Panc1 (cell line): ENCODE results near the gene SNX7. TPM values are rescaled to one million over a fixed set of nuclear protein-coding genes. Genes with fewer than 3 reads are reported as not detected.

Experiments
- ATAC-seq: fragments of 200-7000 bp; cut with Tn5 transposase; 2 replicates; pipeline ENCODE4 v1.9.1; 2020; ENCODE audit warnings: mild to moderate bottlenecking, moderate library complexity
- BruUV-seq: library from RNA; stranded (reverse); fragments of 400-500 nt; replicated peaks from 2 replicates; lab custom pipeline; 2021; lab: Mats Ljungman, UMichigan
- CTCF ChIA-PET: fragments of 300-600 bp; sonication (Branson Sonifier 250); formaldehyde crosslinking; loops from one replicate; lab custom pipeline; 2022; ENCODE audit warnings: antibody characterized with exemption; lab: Charles Lee
- POLR2A ChIA-PET: fragments of 300-600 bp; sonication (Branson Sonifier 250); formaldehyde crosslinking; loops from one replicate; lab custom pipeline; 2022; ENCODE audit warnings: antibody characterized with exemption; lab: Charles Lee
- DNase-seq: peaks from one replicate; pipeline ENCODE4 v3.0.0-alpha.2; 2010; ENCODE audit warnings: low read depth, low spot score
- H3K27ac ChIP-seq: 2 replicates; pipeline ENCODE4 v1.5.1; 2011; ENCODE audit warnings: mild to moderate bottlenecking, low read length, inconsistent platforms
- H3K27me3 ChIP-seq: fragments of 200-500 bp; sonication (Bioruptor generic); 2 replicates; pipeline ENCODE4 v1.6.0; 2014; ENCODE audit warnings: low read length, inconsistent platforms; ENCODE audit not compliant: control insufficient read depth, insufficient read depth
- H3K36me3 ChIP-seq: fragments of 200-500 bp; sonication (Bioruptor generic); 2 replicates; pipeline ENCODE4 v1.5.1; 2014; ENCODE audit warnings: inconsistent platforms, mild to moderate bottlenecking, low read length, moderate library complexity; ENCODE audit not compliant: control insufficient read depth, insufficient read depth
- H3K4me1 ChIP-seq: 2 replicates; pipeline ENCODE4 v1.5.1; 2011; ENCODE audit warnings: inconsistent platforms, mild to moderate bottlenecking, low read length, moderate library complexity; ENCODE audit not compliant: control insufficient read depth, insufficient read depth
- H3K4me3 ChIP-seq, 2 experiments: 2 replicates each; pipeline ENCODE4 v1.5.1; 2011 to 2012; ENCODE audit warnings: low read depth in 2 of 2, low read length in 2 of 2, mild to moderate bottlenecking in 2 of 2, inconsistent platforms in 1 of 2, moderate library complexity in 1 of 2
- H3K9me3 ChIP-seq: fragments of 200-500 bp; sonication (Bioruptor generic); 2 replicates; pipeline ENCODE4 v1.5.1; 2014; ENCODE audit warnings: low read depth, mild to moderate bottlenecking, inconsistent platforms, low read length, moderate library complexity; ENCODE audit not compliant: control insufficient read depth, insufficient read depth
- CTCF ChIP-seq: fragments of 450-650 bp; IDR thresholded peaks from 2 replicates; pipeline ENCODE4 v1.5.1; 2017; ENCODE audit warnings: mild to moderate bottlenecking
- POLR2AphosphoS5 ChIP-seq: IDR thresholded peaks from 2 replicates; pipeline ENCODE4 v1.6.1; 2012; ENCODE audit warnings: mild to moderate bottlenecking, low read depth, low read length, moderate library complexity
- SIN3A ChIP-seq: IDR thresholded peaks from 2 replicates; pipeline ENCODE4 v1.6.1; 2012; ENCODE audit warnings: low read depth, mild to moderate bottlenecking, low read length, moderate library complexity, borderline replicate concordance; ENCODE audit not compliant: insufficient read depth
- TCF7L2 ChIP-seq: IDR thresholded peaks from 2 replicates; pipeline ENCODE4 v1.6.1; 2011; ENCODE audit warnings: mild to moderate bottlenecking, low read depth, low read length, inconsistent platforms
- in situ Hi-C: cut with HindIII; loops from 2 replicates; pipeline ENCODE4 v1.10.0; 2016; ENCODE audit warnings: low sequenced_read_pairs, low pct_unique_long_range_greater_than_20kb
- intact Hi-C: fragments of 100-400 bp; cut with micrococcal nuclease; formaldehyde crosslinking; loops from one replicate; pipeline ENCODE4 v1.10.0; 2022; ENCODE audit not compliant: unreplicated experiment
- total RNA-seq: library from RNA; stranded (reverse); gene quantifications from one replicate; pipeline ENCODE4 v1.2.1, GENCODE V29; 2021; ENCODE audit not compliant: unreplicated experiment
- TF ChIP-seq, protein P1 (sequence below), 2 experiments: IDR thresholded peaks; 2 replicates each; pipeline ENCODE4 v1.6.1; 2011 to 2012; ENCODE audit warnings: low read depth in 2 of 2, control low read depth in 1 of 2, low read length in 1 of 2, mild to moderate bottlenecking in 1 of 2, moderate library complexity in 1 of 2; ENCODE audit not compliant: insufficient read depth in 1 of 2

The SNX7 gene
- total RNA-seq, 1 experiment from 2014 or later: 37.4 TPM

DNA sequence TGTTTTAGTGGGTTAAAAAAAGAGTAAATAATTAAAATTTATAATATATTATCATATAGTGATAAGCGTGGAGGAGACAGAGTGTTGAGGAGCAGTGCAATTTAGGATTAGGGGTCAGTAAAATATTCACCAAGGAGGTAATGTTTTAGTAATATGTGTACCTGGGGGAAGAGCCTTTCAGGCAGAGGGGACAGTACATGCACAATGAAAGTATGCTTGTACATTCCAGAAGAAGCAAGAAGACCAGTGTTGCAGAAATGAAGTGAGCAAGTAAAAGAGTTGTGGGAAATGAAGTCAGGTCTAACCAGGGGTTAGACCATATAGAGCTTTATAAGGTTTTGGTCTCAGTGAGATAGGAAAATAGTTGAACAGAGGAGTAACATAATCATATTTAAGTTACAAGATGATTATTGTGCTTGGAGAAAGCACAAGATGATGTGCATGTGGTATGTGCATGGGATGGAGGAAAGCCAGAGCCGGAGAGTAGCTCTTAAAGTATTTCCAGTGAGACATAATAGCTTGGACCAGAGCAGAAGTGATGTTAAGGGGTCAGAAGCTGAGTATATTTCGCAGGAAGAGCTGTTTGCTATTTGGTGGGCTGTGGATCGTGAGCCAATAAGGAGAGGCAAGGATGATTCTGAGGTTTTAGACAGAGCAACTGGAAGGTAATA, 44.8 kb downstream of the SNX7 start:
- H3K4me1 ChIP-seq: no peaks in the 10 kb centered on the region
- H3K36me3 ChIP-seq: no peaks in the 10 kb centered on the region; the same call in 1 of the 2 replicates
- no peak for ATAC-seq
- in situ Hi-C loops: no loop called here
- intact Hi-C loops: no loop called here
- no TSS peak for BruUV-seq
- H3K9me3 ChIP-seq: no peaks in the 10 kb centered on the region
- TF ChIP-seq CTCF: no peak
- TF ChIP-seq, protein P1, sequence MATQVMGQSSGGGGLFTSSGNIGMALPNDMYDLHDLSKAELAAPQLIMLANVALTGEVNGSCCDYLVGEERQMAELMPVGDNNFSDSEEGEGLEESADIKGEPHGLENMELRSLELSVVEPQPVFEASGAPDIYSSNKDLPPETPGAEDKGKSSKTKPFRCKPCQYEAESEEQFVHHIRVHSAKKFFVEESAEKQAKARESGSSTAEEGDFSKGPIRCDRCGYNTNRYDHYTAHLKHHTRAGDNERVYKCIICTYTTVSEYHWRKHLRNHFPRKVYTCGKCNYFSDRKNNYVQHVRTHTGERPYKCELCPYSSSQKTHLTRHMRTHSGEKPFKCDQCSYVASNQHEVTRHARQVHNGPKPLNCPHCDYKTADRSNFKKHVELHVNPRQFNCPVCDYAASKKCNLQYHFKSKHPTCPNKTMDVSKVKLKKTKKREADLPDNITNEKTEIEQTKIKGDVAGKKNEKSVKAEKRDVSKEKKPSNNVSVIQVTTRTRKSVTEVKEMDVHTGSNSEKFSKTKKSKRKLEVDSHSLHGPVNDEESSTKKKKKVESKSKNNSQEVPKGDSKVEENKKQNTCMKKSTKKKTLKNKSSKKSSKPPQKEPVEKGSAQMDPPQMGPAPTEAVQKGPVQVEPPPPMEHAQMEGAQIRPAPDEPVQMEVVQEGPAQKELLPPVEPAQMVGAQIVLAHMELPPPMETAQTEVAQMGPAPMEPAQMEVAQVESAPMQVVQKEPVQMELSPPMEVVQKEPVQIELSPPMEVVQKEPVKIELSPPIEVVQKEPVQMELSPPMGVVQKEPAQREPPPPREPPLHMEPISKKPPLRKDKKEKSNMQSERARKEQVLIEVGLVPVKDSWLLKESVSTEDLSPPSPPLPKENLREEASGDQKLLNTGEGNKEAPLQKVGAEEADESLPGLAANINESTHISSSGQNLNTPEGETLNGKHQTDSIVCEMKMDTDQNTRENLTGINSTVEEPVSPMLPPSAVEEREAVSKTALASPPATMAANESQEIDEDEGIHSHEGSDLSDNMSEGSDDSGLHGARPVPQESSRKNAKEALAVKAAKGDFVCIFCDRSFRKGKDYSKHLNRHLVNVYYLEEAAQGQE (IDR thresholded peaks at IDR 0.05; ENCODE audit: insufficient read depth in 1 of 2, low read depth in 2 of 2, low read length in 1 of 2): no peak
- TF ChIP-seq TCF7L2: no peak
- no peak for TF ChIP-seq POLR2AphosphoS5
- no peak for TF ChIP-seq SIN3A
- no peak for DNase-seq
- H3K27ac ChIP-seq: no peak overlapping the region
- no peak overlapping the region for H3K4me3 ChIP-seq
- POLR2A ChIA-PET: no interaction called here
- no peaks in the 10 kb centered on the region for H3K27me3 ChIP-seq
- CTCF ChIA-PET: no interaction called here

DNA sequence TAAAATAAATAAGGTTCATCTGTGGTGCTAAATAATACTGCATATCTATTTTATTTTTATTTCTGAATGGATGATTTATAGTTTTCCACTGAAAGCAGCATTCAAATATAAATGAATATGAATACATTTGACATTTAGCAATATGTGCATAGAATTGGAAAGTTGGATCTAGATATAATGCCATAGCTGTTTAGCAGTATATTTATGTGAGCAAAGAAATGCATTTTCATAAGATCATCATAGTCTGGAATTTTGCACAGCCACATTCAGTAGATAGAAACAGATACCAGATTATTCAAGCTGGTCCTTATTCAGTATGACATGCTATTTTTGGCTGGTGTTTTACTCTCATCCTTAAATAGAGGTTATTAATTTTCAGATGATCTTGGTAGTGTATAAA, 46.0 kb downstream of the SNX7 start:
- no peaks in the 10 kb centered on the region for H3K9me3 ChIP-seq
- DNase-seq: no peak

More for the DNA sequence above, 46.0 kb downstream of the SNX7 start:
- no peaks in the 10 kb centered on the region for H3K27me3 ChIP-seq
- ChIA-PET CTCF (no interaction called here), POLR2A (no interaction called here)
- in situ Hi-C loops (no loop called here), intact Hi-C loops (no loop called here)
- no peak overlapping the region for H3K27ac ChIP-seq
- H3K36me3 ChIP-seq: no peaks in the 10 kb centered on the region
- ATAC-seq: no peak
- no TSS peak for BruUV-seq
- no peak overlapping the region for H3K4me3 ChIP-seq
- no peaks in the 10 kb centered on the region for H3K4me1 ChIP-seq
- TF ChIP-seq POLR2AphosphoS5 (no peak), TCF7L2 (no peak), CTCF (no peak), SIN3A (no peak)
- TF ChIP-seq, protein P1 (IDR thresholded peaks at IDR 0.05; ENCODE audit: insufficient read depth in 1 of 2, low read depth in 2 of 2, low read length in 1 of 2): no peak
